M059J (cell line): ENCODE data around the gene TNFRSF1A. TPM values are rescaled to one million over a fixed set of nuclear protein-coding genes. Genes with fewer than 3 reads are reported as not detected.
A peak's percentile ranks its signal among the peaks of the same experiment; 100 is the strongest.

Experiments used
- DNase-seq: peaks from one replicate; pipeline ENCODE4 v3.0.0-alpha.2; 2012; ENCODE audit warnings: low read depth
- total RNA-seq: library from RNA; depleted of rRNA; stranded (reverse); fragments of >200 nt; shearing (Covaris generic); gene quantifications from 2 replicates; pipeline ENCODE4 v1.2.3, GENCODE V29; 2014

Gene TNFRSF1A
- total RNA-seq, 1 experiment from 2014 or later = 233 TPM

DNA sequence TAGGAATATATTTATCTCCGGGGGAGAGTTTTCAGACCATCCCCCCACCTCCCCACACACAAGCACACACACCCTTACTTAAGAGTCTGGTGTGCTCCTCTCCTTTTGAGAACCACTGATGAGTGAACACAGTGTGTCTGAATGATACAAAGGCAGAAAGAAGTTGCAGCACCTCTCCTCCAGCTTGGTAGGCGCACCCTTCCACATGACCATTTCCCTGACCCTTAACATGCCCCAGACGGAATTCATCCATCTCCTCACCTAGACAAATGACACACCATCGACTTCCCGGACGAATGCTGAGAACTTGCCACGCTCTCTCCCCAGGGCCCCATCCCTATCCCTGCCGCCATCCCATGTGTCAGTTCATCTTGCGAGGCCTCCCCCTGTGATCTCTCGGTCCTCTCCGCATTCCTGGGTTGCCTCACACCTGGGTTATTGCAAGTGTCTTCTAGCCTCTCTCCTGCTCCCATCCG is 3.9 kb downstream of the TNFRSF1A start:
- no peak for DNase-seq

DNA sequence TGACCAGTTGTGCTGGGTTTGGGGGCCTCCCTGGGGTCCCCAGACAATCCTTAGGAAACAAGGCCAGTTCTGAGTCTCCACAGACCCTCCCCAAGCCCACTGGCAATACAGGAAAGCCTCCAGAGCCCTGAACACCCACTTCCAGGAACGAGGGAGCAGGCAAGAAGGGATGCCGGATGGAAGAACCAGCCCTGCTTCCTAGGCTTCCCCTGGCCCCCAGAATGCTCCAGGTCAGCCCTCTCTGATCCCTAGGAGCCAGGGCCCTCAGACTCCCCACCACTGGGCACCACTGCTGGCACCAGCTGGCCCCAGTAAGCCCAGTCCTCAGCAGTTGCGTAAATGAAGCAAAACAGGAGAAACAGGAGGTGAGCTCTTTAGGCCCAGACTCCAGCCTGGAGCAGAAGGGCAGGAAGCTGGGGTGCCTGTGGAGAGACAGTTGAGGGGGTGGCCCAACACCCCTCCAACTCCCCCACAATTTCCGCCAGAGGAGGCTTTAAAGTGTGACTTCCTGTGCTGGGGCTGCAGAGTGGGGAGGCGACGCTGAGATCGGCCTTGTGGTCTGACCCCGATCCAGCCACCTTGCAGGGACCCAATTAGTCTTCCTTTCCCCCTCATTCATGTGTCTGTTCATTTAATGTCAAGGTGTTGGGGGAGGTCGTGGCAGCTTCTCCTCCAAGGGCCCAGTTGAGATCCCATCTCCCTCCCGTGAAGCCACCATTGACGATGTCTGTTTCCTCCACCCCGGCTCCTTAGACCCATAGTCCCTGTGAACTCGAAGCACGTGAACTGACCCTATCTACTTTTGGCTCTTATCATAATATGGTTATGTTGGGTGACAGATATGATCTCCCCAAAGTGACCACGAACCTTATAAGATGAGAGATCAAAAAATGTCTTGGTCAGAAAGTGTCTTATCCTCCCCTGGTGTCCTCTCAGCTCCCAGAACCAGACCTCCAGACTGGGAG is 4.7 kb downstream of the TNFRSF1A start:
- DNase-seq = peak; percentile 54

DNA sequence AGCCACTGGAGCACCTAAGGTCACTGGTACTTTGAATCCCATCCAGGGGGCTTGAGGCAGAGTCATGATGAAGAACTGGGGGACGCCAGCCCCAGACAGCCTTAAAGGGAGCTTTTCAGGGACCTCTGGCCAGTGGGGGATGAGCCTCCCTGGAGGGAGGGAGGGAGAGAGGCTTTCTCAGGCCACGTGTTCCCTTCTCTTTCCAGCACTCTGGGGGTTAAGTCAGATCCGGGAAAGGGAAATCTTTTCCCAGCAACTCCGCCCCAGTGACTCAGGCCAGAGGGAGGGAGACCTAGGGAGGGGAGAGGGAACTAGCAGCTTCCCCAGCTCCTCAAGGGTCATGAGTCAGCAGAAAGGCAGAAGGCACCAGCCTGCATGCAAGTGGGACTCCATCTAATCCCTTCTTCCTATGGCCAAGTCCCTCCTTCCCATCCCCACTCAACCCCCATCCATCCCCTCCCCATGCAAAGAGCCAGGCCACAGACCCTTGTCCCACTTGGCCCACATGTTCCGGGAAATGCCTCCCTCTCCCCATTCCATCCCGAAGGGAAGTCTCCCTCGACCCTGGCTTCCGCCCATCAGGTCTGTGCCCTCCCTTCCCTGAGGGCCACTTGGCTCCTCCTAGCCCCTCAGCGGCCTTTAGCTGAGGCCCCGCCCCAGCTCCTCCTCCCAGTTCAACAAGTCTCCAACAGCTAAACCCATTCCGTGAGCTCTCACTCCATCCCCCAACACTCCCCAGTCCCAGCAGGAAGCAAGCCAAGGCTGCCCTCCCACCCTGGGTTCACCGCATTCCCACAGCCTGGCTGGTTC is 5.6 kb downstream of the TNFRSF1A start:
- peak; percentile 99 for DNase-seq

DNA sequence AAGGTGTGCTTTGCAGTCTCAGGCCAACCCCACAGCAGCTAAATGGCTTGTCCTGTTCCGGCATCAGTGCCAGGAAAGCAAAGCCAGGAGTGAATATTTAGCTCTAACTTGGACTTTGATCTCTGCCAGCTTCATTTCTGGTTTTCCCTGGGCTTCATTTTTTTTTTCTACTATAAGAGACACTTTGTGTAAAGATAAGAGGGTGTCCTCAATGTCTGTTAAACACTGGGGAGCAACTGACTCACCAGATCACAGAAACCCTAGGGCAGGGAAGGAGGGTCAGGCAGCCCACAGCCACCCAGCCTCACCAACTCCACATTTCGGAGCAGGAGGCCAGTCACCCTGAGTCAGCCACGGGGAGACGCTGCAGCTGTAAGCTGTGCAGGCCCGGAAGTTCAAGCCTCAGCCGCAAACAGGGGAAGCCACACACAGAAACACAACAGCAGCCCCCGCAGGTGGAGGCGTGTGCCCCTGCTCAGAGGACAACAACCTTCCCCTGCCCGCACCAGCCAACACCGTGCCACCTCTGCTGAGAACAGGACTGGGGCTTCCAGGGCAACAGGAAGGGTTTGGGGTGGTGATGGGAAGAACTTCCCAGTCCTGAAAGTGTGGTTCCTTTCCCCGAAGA is 6.3 kb downstream of the TNFRSF1A start:
- DNase-seq = peak; percentile 86

DNA sequence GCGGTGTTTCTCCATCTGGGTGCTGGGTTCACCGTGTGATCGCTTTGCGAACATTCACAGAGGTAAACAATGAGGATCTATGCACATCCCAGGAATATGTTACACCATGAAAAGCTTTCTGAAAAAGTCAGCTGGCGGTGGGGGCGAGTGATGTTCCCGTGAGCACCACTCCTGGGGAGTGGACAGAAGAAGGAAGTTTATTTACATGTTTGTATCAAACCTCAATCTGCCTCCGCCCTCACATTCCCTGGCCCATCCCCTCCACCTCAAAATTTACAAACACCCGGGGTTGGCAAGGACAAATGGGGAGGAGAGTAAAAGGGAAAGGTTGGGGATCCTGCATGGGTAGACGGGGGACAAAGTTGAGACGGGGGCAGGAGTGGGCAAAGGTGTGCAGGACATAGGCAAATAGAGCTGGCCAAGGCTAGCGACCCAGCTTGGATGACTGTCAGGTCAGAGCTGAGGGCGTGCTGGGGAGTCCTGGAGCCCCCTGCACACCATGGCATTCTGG is 6.9 kb downstream of the TNFRSF1A start:
- DNase-seq = no peak

DNA sequence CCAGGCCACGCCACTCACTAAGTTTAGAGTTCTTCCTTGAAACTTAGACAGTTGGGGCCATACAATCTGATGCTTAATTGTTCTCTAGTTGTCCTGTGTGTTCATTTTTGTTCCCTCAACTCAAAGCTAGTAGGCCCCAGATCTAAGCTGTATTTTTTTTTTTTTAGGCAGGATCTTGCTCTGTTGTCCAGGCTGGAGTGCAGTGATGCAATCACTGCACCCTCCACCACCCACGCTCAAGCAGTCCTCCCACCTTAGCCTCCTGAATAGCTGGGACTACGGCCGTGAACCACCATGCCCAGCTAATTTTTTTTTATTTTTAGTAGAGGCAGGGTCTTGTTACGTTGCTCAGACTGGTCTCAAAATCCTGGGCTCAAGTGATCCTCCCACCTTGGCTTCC is 7.5 kb downstream of the TNFRSF1A start:
- no peak for DNase-seq

DNA sequence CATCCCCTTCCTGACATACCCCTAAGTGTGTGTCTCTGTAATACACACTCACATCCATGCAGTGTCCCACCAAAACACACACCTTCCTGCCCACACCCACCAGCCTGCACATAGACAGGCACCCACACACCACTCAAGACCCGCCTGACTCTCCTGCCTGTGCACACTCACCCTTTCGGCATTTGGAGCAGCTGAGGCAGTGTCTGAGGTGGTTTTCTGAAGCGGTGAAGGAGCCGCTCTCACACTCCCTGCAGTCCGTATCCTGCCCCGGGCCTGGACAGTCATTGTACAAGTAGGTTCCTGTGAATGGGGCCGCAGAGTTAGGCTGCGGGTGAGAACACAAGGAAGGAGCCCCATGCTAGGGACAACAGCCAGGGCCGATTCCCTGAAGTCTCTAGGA is 8.3 kb downstream of the TNFRSF1A start:
- DNase-seq = peak; percentile 28

DNA sequence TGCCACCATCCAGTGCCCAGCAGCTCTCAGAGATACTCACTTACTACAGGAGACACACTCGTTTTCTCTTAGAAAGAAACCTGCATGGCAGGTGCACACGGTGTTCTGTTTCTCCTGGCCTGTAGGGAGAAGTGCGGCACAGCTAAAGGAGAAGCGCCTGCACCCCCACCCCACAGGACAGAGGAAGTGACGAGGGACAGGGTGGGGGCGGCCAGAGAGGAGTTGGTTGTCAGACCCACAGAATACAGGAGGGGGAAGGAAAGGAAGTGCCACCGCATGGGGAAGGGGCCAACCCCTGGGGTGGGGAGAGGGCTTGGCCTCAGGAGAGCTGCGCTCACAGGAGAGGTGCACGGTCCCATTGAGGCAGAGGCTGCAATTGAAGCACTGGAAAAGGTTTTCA is 8.8 kb downstream of the TNFRSF1A start:
- DNase-seq = no peak

DNA sequence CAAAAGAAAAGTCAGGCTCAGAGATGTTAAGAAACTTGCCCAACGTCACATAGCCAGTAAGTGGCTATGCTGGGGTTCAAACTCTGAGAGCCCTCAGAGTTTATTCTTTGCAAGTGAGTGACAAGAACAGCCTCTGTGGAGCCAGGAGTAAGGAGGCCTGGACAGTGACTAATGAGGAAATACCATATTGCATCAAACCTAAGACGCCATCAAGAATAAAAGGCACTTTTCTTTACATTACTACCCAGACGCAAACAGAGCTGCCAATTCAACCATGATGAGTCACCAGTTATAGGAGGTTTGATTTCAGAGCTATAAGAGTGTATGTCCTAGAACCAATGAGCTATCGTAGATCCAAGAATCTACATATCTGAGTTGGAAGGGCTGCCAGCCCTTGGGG is 9.4 kb downstream of the TNFRSF1A start:
- no peak for DNase-seq

DNA sequence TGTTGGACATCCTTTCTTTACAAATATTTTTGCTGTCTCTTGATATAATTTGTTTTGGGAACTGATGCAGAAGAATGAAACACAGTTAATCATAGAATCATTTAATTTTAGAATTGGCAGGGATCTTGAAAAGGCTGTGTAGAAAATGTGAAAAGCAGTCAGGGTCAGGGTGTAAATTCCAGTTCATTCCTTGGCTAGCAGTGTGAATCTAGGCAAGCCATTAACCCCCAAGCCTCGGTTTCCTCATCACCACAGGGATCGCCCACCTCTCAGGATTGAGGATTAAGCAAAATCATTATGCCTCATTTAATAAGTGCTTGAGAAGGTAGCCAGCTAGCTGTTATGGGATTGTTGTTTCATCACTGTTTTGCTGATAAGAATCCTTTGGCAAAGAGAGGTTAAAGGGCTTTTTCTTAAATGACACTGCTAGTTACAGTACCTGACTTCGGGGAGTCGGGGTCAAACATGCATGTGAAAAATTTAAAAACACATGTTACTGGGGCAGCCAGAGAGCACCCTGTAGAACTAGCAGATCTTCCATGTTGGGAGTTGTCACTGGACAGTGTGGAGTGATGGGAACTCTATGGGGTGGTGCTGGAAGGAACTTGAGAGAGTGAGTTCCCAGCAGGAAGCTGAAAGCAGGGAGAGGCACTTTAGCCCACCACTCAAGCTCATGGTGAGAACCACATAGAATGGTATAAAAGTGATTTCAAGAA is 10.7 kb downstream of the TNFRSF1A start:
- DNase-seq = no peak

DNA sequence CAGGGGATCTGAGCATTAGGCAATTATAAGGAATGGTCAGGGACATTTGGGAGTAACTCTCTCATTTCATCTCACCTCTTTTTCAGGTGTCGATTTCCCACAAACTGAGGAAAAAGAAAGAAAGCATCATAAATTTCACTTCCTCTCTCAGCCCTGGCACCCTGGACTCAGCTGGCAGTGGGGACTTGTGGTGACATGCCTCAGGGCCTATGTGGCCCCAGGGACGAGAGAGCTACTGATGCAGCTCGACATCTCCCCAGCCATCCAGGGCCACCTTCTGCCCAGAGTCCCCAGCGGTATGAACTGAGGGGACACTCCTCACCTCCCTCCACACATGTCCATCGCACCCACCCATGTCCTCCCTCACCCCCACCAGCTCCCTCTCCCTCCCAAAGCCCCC is 11.7 kb downstream of the TNFRSF1A start:
- no peak for DNase-seq

DNA sequence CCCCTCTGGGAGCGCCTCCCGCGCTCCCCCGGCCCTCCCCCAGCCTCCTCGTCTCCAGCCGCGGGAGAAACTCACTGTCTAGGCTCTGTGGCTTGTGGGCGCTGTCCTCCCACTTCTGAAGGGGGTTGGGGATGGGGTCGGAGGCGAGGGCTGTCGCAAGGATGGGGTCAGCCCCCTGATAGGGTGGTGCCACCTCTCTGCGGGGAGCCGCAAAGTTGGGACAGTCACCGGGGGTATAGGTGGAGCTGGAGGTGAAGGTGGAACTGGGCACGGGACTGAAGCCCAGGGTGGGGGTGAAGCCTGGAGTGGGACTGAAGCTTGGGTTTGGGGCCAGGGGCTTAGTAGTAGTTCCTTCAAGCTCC is 12.2 kb downstream of the TNFRSF1A start:
- no peak for DNase-seq

DNA sequence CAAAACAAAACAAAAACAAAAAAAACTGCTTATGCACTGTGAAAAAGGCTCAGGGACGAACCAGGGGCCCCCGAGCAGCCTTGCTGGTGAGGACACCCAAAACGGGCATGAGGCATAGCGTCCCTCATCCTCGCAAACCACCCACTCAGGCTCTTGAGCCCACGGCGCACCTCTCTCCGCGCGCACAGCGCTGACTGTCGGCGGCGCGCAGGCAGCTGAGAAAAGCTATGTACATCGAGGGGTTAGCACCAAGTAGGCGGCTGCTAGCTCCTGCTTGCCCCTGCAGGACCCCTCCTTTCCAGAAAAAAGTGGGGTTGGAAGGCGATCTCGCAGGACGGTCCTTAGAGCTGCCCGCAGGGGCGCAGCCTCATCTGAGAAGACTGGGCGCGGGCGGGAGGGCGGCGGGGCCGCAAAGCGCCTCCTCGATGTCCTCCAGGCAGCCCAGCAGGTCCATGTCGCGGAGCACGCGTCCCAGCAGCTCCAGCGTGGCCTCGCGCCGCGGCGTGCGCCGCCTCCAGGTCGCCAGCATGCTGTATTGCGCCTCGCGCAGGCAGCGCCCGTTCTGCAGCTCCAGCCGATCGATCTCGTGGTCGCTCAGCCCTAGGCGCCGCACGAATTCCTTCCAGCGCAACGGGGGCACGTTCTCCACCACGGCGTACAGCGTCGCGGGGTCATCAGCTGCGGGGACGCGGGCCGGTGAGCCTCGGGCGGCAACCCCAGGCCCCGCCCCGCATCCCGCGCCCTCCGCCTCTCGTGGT is 12.8 kb downstream of the TNFRSF1A start:
- DNase-seq = no peak

DNA sequence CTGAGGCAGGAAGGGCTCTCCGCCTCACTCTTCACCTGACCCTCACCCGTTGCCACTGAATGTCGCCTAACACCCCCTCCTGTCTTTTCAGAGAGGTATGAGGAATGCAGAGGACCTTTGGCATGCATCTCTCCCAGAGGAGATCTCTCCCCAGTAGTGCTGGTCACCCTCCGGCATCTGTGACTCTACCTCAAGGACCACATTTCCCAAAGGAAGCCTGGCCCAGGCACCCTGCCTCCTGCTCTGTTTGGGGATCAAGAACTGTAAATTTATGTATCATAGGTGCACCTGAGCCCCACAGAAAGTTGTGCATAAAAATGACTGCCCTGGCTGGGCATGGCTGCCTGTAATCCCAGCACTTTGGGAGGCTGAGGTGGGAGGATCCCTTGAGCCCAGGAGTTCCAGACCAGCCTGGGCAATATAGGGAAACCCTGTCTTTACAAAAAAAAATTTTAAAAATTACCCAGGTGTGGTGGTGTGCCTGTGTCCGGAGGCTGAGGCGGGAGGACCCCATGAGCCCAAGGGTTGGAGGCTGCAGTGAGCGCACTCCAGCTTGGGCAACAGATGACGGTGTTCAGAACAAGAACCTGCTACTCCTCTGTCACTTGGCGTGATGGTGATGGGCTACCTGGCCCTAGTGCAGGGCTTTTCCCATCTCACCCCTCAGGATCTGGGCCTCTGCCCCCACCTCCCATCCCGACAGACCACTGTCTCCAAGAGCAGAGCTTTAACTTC is 13.7 kb downstream of the TNFRSF1A start:
- DNase-seq = no peak

DNA sequence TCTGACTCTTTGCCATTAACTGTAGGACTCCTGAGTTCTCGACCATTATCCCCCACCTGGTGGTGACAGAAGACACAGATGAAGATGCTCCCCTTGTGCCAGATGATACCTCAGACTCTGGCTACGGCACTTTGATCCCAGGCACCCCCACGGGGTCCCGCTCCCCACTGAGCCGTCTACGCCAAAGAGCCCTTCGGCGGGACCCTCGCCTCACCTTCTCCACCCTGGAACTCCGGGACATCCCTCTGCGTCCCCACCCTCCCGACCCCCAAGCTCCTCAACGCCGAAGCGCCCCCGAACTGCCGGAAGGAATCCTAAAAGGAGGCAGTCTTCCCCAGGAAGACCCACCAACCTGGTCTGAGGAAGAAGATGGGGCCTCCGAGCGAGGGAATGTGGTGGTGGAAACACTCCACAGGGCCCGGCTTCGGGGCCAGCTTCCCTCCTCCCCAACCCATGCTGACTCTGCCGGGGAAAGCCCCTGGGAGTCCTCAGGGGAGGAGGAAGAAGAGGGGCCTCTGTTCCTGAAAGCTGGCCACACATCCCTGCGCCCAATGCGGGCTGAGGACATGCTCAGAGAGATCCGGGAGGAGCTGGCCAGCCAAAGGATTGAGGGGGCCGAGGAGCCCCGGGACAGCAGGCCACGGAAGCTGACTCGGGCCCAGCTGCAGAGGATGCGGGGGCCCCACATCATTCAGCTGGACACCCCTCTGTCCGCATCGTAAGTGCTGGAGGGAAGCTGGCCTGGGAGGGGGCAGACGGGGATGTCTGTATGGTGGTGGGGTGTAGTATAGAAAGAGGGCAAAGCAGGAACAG is 14.4 kb downstream of the TNFRSF1A start:
- DNase-seq = no peak

DNA sequence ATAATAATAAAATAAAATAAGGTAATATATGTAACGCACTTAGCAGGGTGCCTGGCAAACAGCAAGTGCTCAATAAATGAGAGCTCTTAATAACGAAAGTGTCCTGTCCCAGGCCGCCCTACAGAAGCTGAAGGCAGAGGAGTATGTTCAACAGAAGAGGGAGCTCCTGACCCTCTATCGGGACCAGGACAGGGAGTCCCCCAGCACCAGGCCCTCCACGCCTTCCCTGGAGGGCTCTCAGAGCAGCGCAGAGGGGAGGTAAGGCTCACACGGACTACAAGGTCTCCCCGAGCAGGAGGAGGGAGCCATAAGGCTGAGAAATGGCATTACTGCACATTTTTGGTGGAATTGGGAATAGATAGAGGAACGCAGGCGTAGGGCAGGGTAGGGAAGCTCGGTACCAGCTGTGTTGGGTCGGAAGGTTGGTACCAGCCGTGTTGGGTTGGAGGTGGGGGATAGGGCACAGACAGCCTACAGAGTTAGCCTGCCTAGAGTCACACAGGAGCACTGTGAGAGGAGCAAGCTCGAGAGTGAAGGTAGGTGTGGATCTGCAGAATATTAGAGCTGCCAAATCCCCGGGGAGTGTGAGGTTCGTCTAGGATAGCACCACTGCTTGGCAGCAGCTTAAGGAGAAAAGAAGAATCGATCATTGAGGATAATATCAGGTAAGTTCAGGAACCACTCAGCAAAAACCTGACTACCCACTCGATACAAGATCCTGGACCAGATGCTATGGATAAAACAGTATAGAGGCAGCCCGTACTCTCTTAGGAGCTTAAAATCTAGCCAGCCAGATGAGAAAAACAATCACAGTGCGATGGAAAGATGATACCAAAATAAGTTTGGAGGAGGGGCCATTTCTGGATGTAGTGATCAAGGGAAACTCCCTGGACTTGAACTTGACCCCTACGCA is 15.3 kb downstream of the TNFRSF1A start:
- DNase-seq = peak; percentile 57

DNA sequence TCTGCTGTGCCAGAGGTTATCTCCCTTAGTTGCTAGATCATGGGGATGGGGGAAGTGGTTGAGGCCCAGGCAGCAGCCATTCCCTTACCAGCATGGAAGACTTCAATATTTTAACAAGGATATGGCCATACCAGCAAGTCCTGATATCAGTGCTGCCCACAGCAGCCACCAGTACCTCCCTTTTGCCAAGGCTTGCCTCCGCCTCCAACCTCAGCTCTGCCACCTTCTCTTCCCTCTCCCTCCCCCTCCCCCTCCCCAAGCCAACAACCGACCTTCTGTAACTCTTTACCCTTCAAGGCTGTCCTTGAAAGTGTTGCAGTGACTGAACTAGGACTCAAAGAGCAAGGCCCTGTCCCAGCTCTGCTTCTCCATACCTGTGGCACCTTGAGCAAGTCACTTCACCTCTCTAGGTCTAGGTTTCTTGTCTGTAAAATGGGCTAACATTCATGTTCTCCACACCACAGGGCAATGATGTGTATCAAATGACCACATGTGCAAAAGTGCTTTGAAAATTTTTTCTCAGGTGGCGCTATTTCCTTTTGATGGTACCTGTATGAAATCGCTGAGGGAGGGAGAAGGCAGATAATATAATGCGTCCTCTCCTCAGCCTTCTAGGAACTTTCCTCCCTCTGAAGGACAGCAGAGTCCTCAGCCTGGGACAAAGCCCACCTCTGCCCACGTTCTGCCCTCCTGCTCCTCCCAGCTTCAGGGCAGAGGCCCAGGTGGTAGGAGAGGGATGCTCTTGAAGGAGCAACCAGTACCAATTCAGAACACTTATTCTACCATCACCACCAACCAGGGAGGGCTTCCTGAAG is 16.7 kb downstream of the TNFRSF1A start:
- DNase-seq = no peak
